Spleen (tissue), 11 donors: ENCODE data around the gene CAMTA1. TPM values are rescaled to one million over a fixed set of nuclear protein-coding genes. Genes with fewer than 3 reads are reported as not detected.
"Not testable (repeated sequence)": the region's sequence is repeated elsewhere in the genome, so short reads cannot be mapped to it uniquely, and the experiment has no call there.

Experiments used
- DNase-seq: peaks from one replicate; pipeline ENCODE4 v3.0.0-alpha.2; 2020
- H3K27ac ChIP-seq, 8 donors: fragments of 200-600 bp; sonication (generic) in 7 of 8; 1 replicate in 4 of 8; 2 replicates in 4 of 8; pipeline versions ENCODE4 v1.5.0 to v1.8.0; 2016 to 2021; ENCODE audit warnings: inconsistent platforms in 4 of 8, mild to moderate bottlenecking in 4 of 8, moderate library complexity in 1 of 8
- H3K27me3 ChIP-seq, 7 donors: fragments of 200-600 bp; sonication (generic) in 6 of 7; replicated peaks in 1 of 7; 1 replicate in 4 of 7; 2 replicates in 3 of 7; pipeline versions ENCODE4 v1.5.0 to v1.8.0; 2016 to 2021; ENCODE audit warnings: inconsistent platforms in 3 of 7, mild to moderate bottlenecking in 1 of 7
- H3K36me3 ChIP-seq, 6 donors: fragments of 200-600 bp; sonication (generic) in 5 of 6; 1 replicate in 4 of 6; 2 replicates in 2 of 6; pipeline versions ENCODE4 v1.5.0 to v1.8.0; 2016 to 2021; ENCODE audit warnings: inconsistent platforms in 2 of 6
- H3K4me1 ChIP-seq, 6 donors: fragments of 200-600 bp; sonication (generic) in 5 of 6; 1 replicate in 3 of 6; 2 replicates in 3 of 6; pipeline versions ENCODE4 v1.5.0 to v1.8.0; 2016 to 2021; ENCODE audit warnings: inconsistent platforms in 3 of 6
- H3K4me3 ChIP-seq, 8 donors: fragments of 200-600 bp; sonication (generic) in 7 of 8; 1 replicate in 4 of 8; 2 replicates in 4 of 8; pipeline versions ENCODE4 v1.5.0 to v1.8.0; 2016 to 2021; ENCODE audit warnings: inconsistent platforms in 4 of 8, mild to moderate bottlenecking in 4 of 8, moderate library complexity in 2 of 8
- H3K9me3 ChIP-seq, 8 donors: fragments of 200-600 bp; sonication (generic) in 7 of 8; 1 replicate in 4 of 8; 2 replicates in 4 of 8; pipeline versions ENCODE4 v1.5.0 to v1.8.0; 2016 to 2021; ENCODE audit warnings: inconsistent platforms in 4 of 8
- POLR2A ChIP-seq, 3 donors: fragments of 450-650 bp; IDR thresholded peaks; one replicate each; pipeline ENCODE4 v1.5.1; 2017; ENCODE audit warnings: antibody characterized with exemption in 3 of 3, mild to moderate bottlenecking in 1 of 3
- POLR2AphosphoS5 ChIP-seq, 3 donors: sonication (generic); formaldehyde crosslinking; IDR thresholded peaks; one replicate each; pipeline ENCODE4 v1.5.1; 2017; ENCODE audit warnings: antibody characterized with exemption in 3 of 3
- WGBS, 5 donors: extraction: QIAGEN DNeasy Blood & Tissue Kit in 3 of 5; methylation state at CpG; one replicate each; pipeline versions ENCODE4 v1.1.5 to v1.1.7; 2013 to 2018; 5-methylcytosine and 5-hydroxymethylcytosine counted together
- intact Hi-C: fragments of 100-400 bp; cut with DNase I; formaldehyde crosslinking; loops from one replicate; pipeline ENCODE4 v1.15.0; 2023; ENCODE audit warnings: low total_unique reads
- polyA plus RNA-seq, 3 donors: library from polyadenylated mRNA; stranded (reverse); fragments of 200-250 nt; gene quantifications; one replicate each; pipeline ENCODE4 v1.2.1, GENCODE V29; 2013
- total RNA-seq, 7 donors: library from RNA; depleted of rRNA in 3 of 7; stranded (reverse); fragments of >200 nt in 3 of 7; fragmentation: NEBNext Ultra II Directional in 4 of 7; extraction: Animal tissue kit (Norgen Biotek cat#: 25700) in 4 of 7; gene quantifications; one replicate each; pipeline versions ENCODE4 v1.1.0 to v1.2.1, GENCODE V29; 2016 to 2021
- TF ChIP-seq, protein P1 (sequence below), 11 experiments: fragments of 200-600 bp in 7 of 11; fragments of 450-650 bp in 4 of 11; sonication (generic) in 4 of 11; IDR thresholded peaks in 8 of 11; conservative IDR thresholded peaks in 3 of 11; 1 replicate in 7 of 11; 2 replicates in 4 of 11; pipeline versions ENCODE4 v1.4.0 to v1.8.0; 2016 to 2021; ENCODE audit warnings: antibody characterized with exemption in 11 of 11, inconsistent platforms in 4 of 11, mild to moderate bottlenecking in 1 of 11
- donor health status: healthy with polysubstance abuse.
- donor health status: DM: no; HTN: no; CAD: no; lungs with moderate emphysema.
- donor health status: DM: no; HTN: no; CAD: no.
- donor health status: Bipolar disorder and iron deficiency.
- donor health status: healthy.
- donor health status: DM: no; HTN: no; CAD: no.
- donor health status: DM: yes; HTN: yes; CAD: no.

Gene CAMTA1
- total and polyA plus RNA-seq, 10 donors = 53.0 to 106 (median 77.3) TPM

DNA sequence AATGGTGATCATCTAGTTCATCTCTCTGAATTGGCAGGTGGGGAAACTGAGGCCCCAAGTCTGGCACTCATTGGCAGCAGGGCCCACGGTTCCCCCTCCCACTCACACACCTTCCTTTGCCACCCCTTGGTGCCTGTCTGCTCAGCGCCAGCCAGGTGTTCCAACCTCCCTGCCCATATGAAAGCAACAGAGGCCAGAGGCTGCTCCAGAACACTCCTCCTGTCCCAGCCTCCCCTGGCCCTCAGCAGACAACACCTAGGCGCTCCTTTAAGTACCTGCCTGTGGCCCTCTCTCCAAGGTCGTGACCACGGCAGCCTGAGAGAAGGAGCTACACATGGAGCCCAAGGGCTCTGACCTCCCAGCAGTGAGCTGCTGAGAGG, 623.5 kb downstream of the CAMTA1 start:
- no peaks in the 10 kb centered on the region for H3K9me3 ChIP-seq
- peak; percentile 39 for DNase-seq
- WGBS, 5 donors = 81 to 100% (median 87%) methylated on average over 2 to 5 of the region's 5 CpGs
- no peak overlapping the region for H3K27ac ChIP-seq
- no peaks in the 10 kb centered on the region for H3K4me1 ChIP-seq
- H3K36me3 ChIP-seq = no peaks in the 10 kb centered on the region
- no peak overlapping the region for H3K4me3 ChIP-seq
- H3K27me3 ChIP-seq = peaks cover 0 to under 1% (median 0%) of the 10 kb centered on the region in 7 donors
- TF ChIP-seq POLR2AphosphoS5 (IDR thresholded peaks at IDR 0.05) = no peak
- no peak for TF ChIP-seq POLR2A (IDR thresholded peaks at IDR 0.05)
- TF ChIP-seq, protein P1, sequence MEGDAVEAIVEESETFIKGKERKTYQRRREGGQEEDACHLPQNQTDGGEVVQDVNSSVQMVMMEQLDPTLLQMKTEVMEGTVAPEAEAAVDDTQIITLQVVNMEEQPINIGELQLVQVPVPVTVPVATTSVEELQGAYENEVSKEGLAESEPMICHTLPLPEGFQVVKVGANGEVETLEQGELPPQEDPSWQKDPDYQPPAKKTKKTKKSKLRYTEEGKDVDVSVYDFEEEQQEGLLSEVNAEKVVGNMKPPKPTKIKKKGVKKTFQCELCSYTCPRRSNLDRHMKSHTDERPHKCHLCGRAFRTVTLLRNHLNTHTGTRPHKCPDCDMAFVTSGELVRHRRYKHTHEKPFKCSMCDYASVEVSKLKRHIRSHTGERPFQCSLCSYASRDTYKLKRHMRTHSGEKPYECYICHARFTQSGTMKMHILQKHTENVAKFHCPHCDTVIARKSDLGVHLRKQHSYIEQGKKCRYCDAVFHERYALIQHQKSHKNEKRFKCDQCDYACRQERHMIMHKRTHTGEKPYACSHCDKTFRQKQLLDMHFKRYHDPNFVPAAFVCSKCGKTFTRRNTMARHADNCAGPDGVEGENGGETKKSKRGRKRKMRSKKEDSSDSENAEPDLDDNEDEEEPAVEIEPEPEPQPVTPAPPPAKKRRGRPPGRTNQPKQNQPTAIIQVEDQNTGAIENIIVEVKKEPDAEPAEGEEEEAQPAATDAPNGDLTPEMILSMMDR (IDR thresholded peaks at IDR 0.05 in 8 of 11, conservative IDR thresholded peaks at IDR 0.05 in 3 of 11) = no peak
- intact Hi-C loops = no loop called here

DNA sequence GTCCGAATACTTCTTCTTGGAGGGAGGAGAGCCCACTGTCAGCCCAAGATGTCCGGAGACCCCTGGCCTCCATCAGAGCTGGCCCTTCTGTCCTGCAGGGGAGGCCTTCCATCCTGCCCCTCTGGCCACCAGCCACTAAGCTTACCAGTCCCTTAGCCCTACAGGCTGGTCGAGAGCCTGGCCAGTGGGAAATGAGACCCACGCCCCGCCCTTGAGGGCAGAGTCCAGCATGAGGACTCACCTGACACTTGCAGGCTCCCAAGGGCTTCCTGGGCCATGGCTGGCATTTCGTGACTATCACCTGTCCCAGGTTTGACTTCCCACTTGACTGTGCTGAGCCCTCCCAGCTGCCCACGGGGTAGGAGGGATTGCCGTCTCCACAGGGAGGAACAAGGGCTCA, 624.0 kb downstream of the CAMTA1 start:
- Histone ChIP-seq H3K27me3 (no peaks in the 10 kb centered on the region), H3K27ac (no peak overlapping the region), H3K4me3 (no peak overlapping the region), H3K9me3 (no peaks in the 10 kb centered on the region), H3K4me1 (no peaks in the 10 kb centered on the region), H3K36me3 (no peaks in the 10 kb centered on the region)
- peak; percentile 56 for DNase-seq
- intact Hi-C loops = no loop called here
- TF ChIP-seq POLR2A (IDR thresholded peaks at IDR 0.05) (no peak), POLR2AphosphoS5 (IDR thresholded peaks at IDR 0.05) (no peak)
- TF ChIP-seq, protein P1 (IDR thresholded peaks at IDR 0.05 in 8 of 11, conservative IDR thresholded peaks at IDR 0.05 in 3 of 11) = no peak
- WGBS, 5 donors = 80 to 93% (median 88%) methylated on average over 7 to 8 of the region's 8 CpGs

DNA sequence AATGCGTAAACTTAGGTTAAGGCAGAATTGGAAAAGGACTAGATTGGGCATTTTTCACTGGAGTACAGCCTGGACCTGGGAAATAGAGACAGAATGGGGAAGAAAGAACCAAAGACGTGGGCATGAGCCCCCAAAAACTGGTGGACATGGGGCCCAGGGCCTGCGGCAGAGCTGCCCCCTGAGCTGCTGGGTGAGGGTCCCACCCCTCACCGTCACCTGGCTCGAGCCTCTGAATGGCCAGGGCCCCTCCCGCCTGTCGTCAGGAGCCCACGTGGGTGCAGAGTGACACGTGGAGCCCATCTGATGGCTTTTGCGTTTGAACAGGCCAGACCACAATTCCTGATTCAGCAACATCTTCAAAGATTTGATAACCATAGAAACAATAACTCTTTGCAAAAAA, 624.9 kb downstream of the CAMTA1 start:
- Histone ChIP-seq H3K4me3 (no peak overlapping the region), H3K27ac (no peak overlapping the region), H3K9me3 (no peaks in the 10 kb centered on the region), H3K36me3 (no peaks in the 10 kb centered on the region), H3K27me3 (no peaks in the 10 kb centered on the region), H3K4me1 (no peaks in the 10 kb centered on the region)
- WGBS, 5 donors = 78 to 87% (median 84%) methylated on average over 10 of the region's 10 CpGs
- DNase-seq = peak; percentile 27
- TF ChIP-seq POLR2AphosphoS5 (IDR thresholded peaks at IDR 0.05) (no peak), POLR2A (IDR thresholded peaks at IDR 0.05) (no peak)
- TF ChIP-seq, protein P1 (IDR thresholded peaks at IDR 0.05 in 8 of 11, conservative IDR thresholded peaks at IDR 0.05 in 3 of 11) = no peak
- intact Hi-C loops = no loop called here

DNA sequence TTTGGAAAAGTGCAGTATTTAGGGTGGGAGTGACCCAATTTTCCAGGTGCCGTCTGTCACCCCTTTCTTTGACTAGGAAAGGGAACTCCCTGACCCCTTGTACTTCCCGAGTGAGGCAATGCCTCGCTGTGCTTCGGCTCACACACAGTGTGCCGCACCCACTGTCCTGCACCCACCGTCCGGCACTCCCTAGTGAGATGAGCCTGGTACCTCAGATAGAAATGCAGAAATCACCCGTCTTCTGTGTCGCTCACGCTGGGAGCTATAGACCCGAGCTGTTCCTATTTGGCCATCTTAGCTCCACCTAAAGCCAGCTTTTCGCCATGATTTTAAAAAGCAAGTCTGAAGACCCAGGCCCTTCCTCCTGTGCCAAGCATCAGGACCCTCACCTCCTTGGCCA, 632.4 kb downstream of the CAMTA1 start:
- 79 to 89% (median 81%) methylated on average over 12 of the region's 12 CpGs for WGBS, 5 donors
- H3K4me3 ChIP-seq, H3K36me3 ChIP-seq, H3K27me3 ChIP-seq, H3K4me1 ChIP-seq, H3K27ac ChIP-seq, intact Hi-C loops: not testable (repeated sequence)
- H3K9me3 ChIP-seq = peaks cover 0 to 11% (median 3%) of the 10 kb centered on the region in 8 donors
- peak; percentile 25 for DNase-seq
